Liver (tissue), 3 donors: ENCODE data around the gene ANKFY1.

Experiments
- RAD21 ChIP-seq, 2 donors: IDR thresholded peaks; 2 replicates each; pipeline ENCODE4 v1.6.1; 2016; ENCODE audit warnings: antibody characterized with exemption in 2 of 2, mild to moderate bottlenecking in 2 of 2
- YY1 ChIP-seq: IDR thresholded peaks from 2 replicates; pipeline ENCODE4 v1.6.1; 2016; ENCODE audit warnings: antibody characterized with exemption, mild to moderate bottlenecking
- TF ChIP-seq, protein P1 (sequence below): fragments of 150-350 bp; IDR thresholded peaks from 2 replicates; pipeline ENCODE4 v1.5.1; 2017; ENCODE audit warnings: improper control_type of control experiment, low read depth, low read length; ENCODE audit not compliant: missing input control
- donor health status: healthy.
- donor health status: healthy.

DNA sequence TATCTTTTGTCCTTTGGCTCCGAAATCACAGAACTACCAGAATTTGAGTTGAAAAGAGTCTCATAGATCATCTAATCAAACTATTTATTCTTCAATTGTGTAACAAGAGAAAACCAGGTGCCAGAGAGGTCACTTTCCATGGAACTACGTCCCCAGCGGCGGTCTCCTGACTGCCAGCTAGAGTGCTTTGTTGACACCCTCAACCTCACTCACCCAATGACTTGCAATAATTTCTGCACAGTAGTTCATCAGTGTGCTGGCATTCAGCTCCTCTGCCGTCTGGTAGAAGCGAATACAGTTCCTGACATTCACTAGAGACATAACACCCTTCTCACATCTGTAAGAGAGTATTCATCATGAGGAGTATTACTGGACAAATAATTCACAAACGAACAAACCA, 54.2 kb downstream of the ANKFY1 start:
- TF ChIP-seq, protein P1, sequence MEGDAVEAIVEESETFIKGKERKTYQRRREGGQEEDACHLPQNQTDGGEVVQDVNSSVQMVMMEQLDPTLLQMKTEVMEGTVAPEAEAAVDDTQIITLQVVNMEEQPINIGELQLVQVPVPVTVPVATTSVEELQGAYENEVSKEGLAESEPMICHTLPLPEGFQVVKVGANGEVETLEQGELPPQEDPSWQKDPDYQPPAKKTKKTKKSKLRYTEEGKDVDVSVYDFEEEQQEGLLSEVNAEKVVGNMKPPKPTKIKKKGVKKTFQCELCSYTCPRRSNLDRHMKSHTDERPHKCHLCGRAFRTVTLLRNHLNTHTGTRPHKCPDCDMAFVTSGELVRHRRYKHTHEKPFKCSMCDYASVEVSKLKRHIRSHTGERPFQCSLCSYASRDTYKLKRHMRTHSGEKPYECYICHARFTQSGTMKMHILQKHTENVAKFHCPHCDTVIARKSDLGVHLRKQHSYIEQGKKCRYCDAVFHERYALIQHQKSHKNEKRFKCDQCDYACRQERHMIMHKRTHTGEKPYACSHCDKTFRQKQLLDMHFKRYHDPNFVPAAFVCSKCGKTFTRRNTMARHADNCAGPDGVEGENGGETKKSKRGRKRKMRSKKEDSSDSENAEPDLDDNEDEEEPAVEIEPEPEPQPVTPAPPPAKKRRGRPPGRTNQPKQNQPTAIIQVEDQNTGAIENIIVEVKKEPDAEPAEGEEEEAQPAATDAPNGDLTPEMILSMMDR: peak; percentile 32
- TF ChIP-seq YY1: peak; percentile 58
- peak in 1 of 2 donors; percentile 52 for TF ChIP-seq RAD21 (IDR thresholded peaks at IDR 0.05)
